H9 (cell line): ENCODE data around the gene TRPM2. TPM values are rescaled to one million over a fixed set of nuclear protein-coding genes. Genes with fewer than 3 reads are reported as not detected.

ENCODE experiments used
- DNase-seq: peaks from one replicate; pipeline ENCODE4 v3.0.0-alpha.2; 2017
- H2AFZ ChIP-seq: one replicate; pipeline ENCODE4 v1.6.1; 2013; ENCODE audit warnings: mild to moderate bottlenecking, low read length, control low read depth, moderate library complexity
- H2AK5ac ChIP-seq: 2 replicates; pipeline ENCODE4 v1.6.1; 2013; ENCODE audit warnings: low read length, control low read depth, mixed read lengths; ENCODE audit not compliant: insufficient read length
- H2BK120ac ChIP-seq: one replicate; pipeline ENCODE4 v1.6.1; 2013; ENCODE audit warnings: low read depth, mild to moderate bottlenecking, low read length, control low read depth, inconsistent platforms; ENCODE audit not compliant: poor library complexity, severe bottlenecking
- H2BK12ac ChIP-seq: 2 replicates; pipeline ENCODE4 v1.6.1; 2013; ENCODE audit warnings: low read length, control low read depth, mixed read lengths, low read depth; ENCODE audit not compliant: insufficient read length
- H2BK15ac ChIP-seq: 2 replicates; pipeline ENCODE4 v1.6.1; 2013; ENCODE audit warnings: low read depth, low read length, control low read depth
- H2BK20ac ChIP-seq: one replicate; pipeline ENCODE4 v1.6.1; 2013; ENCODE audit warnings: low read depth, mild to moderate bottlenecking, low read length, control low read depth, inconsistent platforms; ENCODE audit not compliant: poor library complexity, severe bottlenecking
- H2BK5ac ChIP-seq: 2 replicates; pipeline ENCODE4 v1.6.1; 2013; ENCODE audit warnings: low read length, control low read depth, mixed read lengths; ENCODE audit not compliant: insufficient read length
- H3K14ac ChIP-seq: 2 replicates; pipeline ENCODE4 v1.6.1; 2013; ENCODE audit warnings: low read length, control low read depth; ENCODE audit not compliant: insufficient read depth
- H3K18ac ChIP-seq: 2 replicates; pipeline ENCODE4 v1.6.1; 2013; ENCODE audit warnings: low read depth, mild to moderate bottlenecking, mixed read lengths, low read length, control low read depth; ENCODE audit not compliant: insufficient read length
- H3K23ac ChIP-seq: 2 replicates; pipeline ENCODE4 v1.6.1; 2013; ENCODE audit warnings: low read length, control low read depth, mixed read lengths, low read depth; ENCODE audit not compliant: insufficient read length
- H3K23me2 ChIP-seq: 2 replicates; pipeline ENCODE4 v1.6.1; 2013; ENCODE audit warnings: low read depth, mild to moderate bottlenecking, mixed read lengths, low read length, control low read depth; ENCODE audit not compliant: insufficient read length, poor library complexity, severe bottlenecking
- H3K27ac ChIP-seq: 2 replicates; pipeline ENCODE4 v1.5.1; 2013; ENCODE audit warnings: low read length, control low read depth, mixed read lengths, low read depth; ENCODE audit not compliant: insufficient read length
- H3K27me3 ChIP-seq: 2 replicates; pipeline ENCODE4 v1.6.1; 2013; ENCODE audit warnings: low read length, control low read depth, inconsistent platforms; ENCODE audit not compliant: insufficient read depth
- H3K4ac ChIP-seq: 2 replicates; pipeline ENCODE4 v1.6.1; 2013; ENCODE audit warnings: low read depth, mild to moderate bottlenecking, control low read depth, inconsistent platforms, low read length, moderate library complexity
- H3K4me1 ChIP-seq: 2 replicates; pipeline ENCODE4 v1.6.1; 2013; ENCODE audit warnings: low read length, control low read depth, inconsistent platforms; ENCODE audit not compliant: insufficient read depth
- H3K4me2 ChIP-seq: 2 replicates; pipeline ENCODE4 v1.6.1; 2013; ENCODE audit warnings: low read length, control low read depth, mixed read lengths; ENCODE audit not compliant: insufficient read length, insufficient read depth
- H3K56ac ChIP-seq: 2 replicates; pipeline ENCODE4 v1.6.1; 2013; ENCODE audit warnings: low read depth, mild to moderate bottlenecking, mixed read lengths, low read length, control low read depth; ENCODE audit not compliant: insufficient read length
- H3K79me1 ChIP-seq: 2 replicates; pipeline ENCODE4 v1.6.1; 2013; ENCODE audit warnings: low read depth, mild to moderate bottlenecking, moderate library complexity, low read length, control low read depth, inconsistent platforms; ENCODE audit not compliant: insufficient read depth, poor library complexity, severe bottlenecking
- H3K79me2 ChIP-seq: 2 replicates; pipeline ENCODE4 v1.6.1; 2013; ENCODE audit warnings: low read length, control low read depth, inconsistent platforms; ENCODE audit not compliant: insufficient read depth
- H3K9ac ChIP-seq: 2 replicates; pipeline ENCODE4 v1.6.1; 2013; ENCODE audit warnings: low read length, control low read depth, mixed read lengths; ENCODE audit not compliant: insufficient read length; ENCODE audit errors: extremely low read depth
- H3K9me3 ChIP-seq: one replicate; pipeline ENCODE4 v1.6.1; 2013; ENCODE audit warnings: low read depth, low read length, inconsistent platforms; ENCODE audit not compliant: control insufficient read depth
- H3T11ph ChIP-seq: one replicate; pipeline ENCODE4 v1.6.1; 2013; ENCODE audit warnings: mild to moderate bottlenecking, low read length, control low read depth, inconsistent platforms
- H4K20me1 ChIP-seq: one replicate; pipeline ENCODE4 v1.6.1; 2013; ENCODE audit not compliant: control insufficient read depth, insufficient read length, insufficient read depth
- H4K5ac ChIP-seq: 2 replicates; pipeline ENCODE4 v1.6.1; 2013; ENCODE audit warnings: low read depth, mild to moderate bottlenecking, mixed read lengths, low read length, control low read depth; ENCODE audit not compliant: insufficient read length
- H4K8ac ChIP-seq: replicated peaks from 2 replicates; pipeline ENCODE4 v1.6.1; 2013; ENCODE audit warnings: low read length, control low read depth, mixed read lengths, low read depth; ENCODE audit not compliant: insufficient read length
- H4K91ac ChIP-seq: 2 replicates; pipeline ENCODE4 v1.6.1; 2013; ENCODE audit warnings: low read depth, mild to moderate bottlenecking, moderate library complexity, mixed read lengths, low read length, control low read depth; ENCODE audit not compliant: insufficient read length
- H3K27ac Mint-ChIP-seq, 3 experiments: 2 replicates in 2 of 3; 3 replicates in 1 of 3; pipeline ENCODE4 v1.8.0; 2020 to 2021; ENCODE audit warnings: mixed read lengths in 3 of 3, mild to moderate bottlenecking in 1 of 3, moderate library complexity in 1 of 3
- H3K27me3 Mint-ChIP-seq: 2 replicates; pipeline ENCODE4 v1.8.0; 2021; ENCODE audit warnings: low read depth, mild to moderate bottlenecking, moderate library complexity, mixed read lengths
- H3K36me3 Mint-ChIP-seq, 3 experiments: 2 replicates in 2 of 3; 3 replicates in 1 of 3; pipeline ENCODE4 v1.8.0; 2020 to 2021; ENCODE audit warnings: low read depth in 3 of 3, mixed read lengths in 3 of 3; ENCODE audit not compliant: insufficient read depth in 1 of 3
- H3K4me1 Mint-ChIP-seq, 2 experiments: 2 replicates each; pipeline ENCODE4 v1.8.0; 2020; ENCODE audit warnings: mixed read lengths in 2 of 2
- H3K4me3 Mint-ChIP-seq, 2 experiments: 2 replicates in 1 of 2; 3 replicates in 1 of 2; pipeline ENCODE4 v1.8.0; 2020 to 2021; ENCODE audit warnings: mild to moderate bottlenecking in 2 of 2, mixed read lengths in 2 of 2, moderate library complexity in 1 of 2
- H3K9me3 Mint-ChIP-seq, 2 experiments: 2 replicates in 1 of 2; 3 replicates in 1 of 2; pipeline ENCODE4 v1.8.0; 2020; ENCODE audit warnings: mild to moderate bottlenecking in 2 of 2, mixed read lengths in 2 of 2, moderate library complexity in 1 of 2
- WGBS: extraction: QIAGEN DNeasy Blood & Tissue Kit; methylation state at CpG from one replicate; pipeline ENCODE4 v1.1.7; 2013; ENCODE audit warnings: missing lambda C conversion rate, low lambda C conversion rate, mixed read lengths; ENCODE audit not compliant: insufficient read length; ENCODE audit errors: extremely low coverage; 5-methylcytosine and 5-hydroxymethylcytosine counted together
- total RNA-seq: library from RNA; stranded (reverse); gene quantifications from 2 replicates; pipeline ENCODE4 v1.2.1, GENCODE V29; 2021
- TF ChIP-seq, protein P1 (sequence below): fragments of 200-600 bp; sonication (generic); conservative IDR thresholded peaks from 3 replicates; pipeline ENCODE4 v1.8.0; 2021; ENCODE audit warnings: antibody characterized with exemption, mild to moderate bottlenecking

Gene TRPM2
- total RNA-seq, 1 experiment from 2014 or later = 0.68 TPM

DNA sequence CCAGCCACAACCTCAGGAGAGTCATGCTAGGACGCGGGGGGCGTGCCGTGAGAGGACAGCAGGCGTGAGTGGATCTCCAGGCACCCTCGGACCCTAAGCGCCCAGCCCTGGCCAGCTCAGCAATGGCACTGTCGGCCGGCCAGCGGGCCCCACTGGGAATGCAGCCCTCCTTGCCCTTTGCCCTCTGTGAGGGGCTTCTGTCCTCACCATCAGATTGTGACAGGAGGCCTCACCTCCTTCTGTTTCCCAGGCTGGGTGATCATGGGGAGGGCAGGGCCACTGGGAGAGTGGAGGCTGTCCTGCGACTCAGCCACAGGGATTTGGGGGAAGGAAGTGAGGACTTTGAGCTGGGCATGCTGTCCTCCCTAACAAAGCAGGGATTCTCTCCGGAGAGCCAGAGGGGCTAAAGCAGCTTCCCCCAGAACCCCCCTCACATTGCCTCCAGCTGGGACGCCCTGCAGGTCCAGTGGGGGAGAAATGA is 95.3 kb downstream of the TRPM2 start:
- Mint-ChIP-seq H3K36me3 (no peaks in the 10 kb centered on the region), H3K27me3 (peaks cover 21% of the 10 kb centered on the region), H3K27ac (no peak overlapping the region), H3K4me3 (no peak overlapping the region), H3K9me3 (no peaks in the 10 kb centered on the region; a peak in 1 of 5 replicates), H3K4me1 (peaks cover 2 to 10% of the 10 kb centered on the region in 2 experiments; a peak in 1 of 4 replicates)
- H3K23me2 ChIP-seq = no peaks in the 10 kb centered on the region
- H2AK5ac ChIP-seq = no peak overlapping the region
- WGBS = no CpG with 5 or more reads among the region's 13 CpGs
- no peaks in the 10 kb centered on the region for H3K9me3 ChIP-seq
- no peak overlapping the region for H2BK120ac ChIP-seq
- H3K27ac ChIP-seq = no peak overlapping the region
- H4K8ac ChIP-seq = no peak overlapping the region
- H2BK15ac ChIP-seq = no peak overlapping the region
- no peak overlapping the region for H4K5ac ChIP-seq
- H3K18ac ChIP-seq = no peak overlapping the region
- no peak overlapping the region for H2BK12ac ChIP-seq
- H4K20me1 ChIP-seq = no peaks in the 10 kb centered on the region
- no peak overlapping the region for H2BK20ac ChIP-seq
- no peak overlapping the region for H4K91ac ChIP-seq
- H3K23ac ChIP-seq = no peak overlapping the region
- H3K56ac ChIP-seq = no peak overlapping the region
- H3K9ac ChIP-seq = no peak overlapping the region
- H3K79me2 ChIP-seq = no peaks in the 10 kb centered on the region
- H2BK5ac ChIP-seq = no peak overlapping the region
- H3K4me1 ChIP-seq = no peaks in the 10 kb centered on the region
- no peaks in the 10 kb centered on the region for H3K27me3 ChIP-seq
- DNase-seq = peak; percentile 24
- H3K79me1 ChIP-seq = no peaks in the 10 kb centered on the region
- no peak overlapping the region for H2AFZ ChIP-seq
- H3K4ac ChIP-seq = no peak overlapping the region
- H3K4me2 ChIP-seq = no peak overlapping the region
- no peak overlapping the region for H3T11ph ChIP-seq
- H3K14ac ChIP-seq = no peak overlapping the region; the same call in 1 of the 2 replicates
- TF ChIP-seq, protein P1, sequence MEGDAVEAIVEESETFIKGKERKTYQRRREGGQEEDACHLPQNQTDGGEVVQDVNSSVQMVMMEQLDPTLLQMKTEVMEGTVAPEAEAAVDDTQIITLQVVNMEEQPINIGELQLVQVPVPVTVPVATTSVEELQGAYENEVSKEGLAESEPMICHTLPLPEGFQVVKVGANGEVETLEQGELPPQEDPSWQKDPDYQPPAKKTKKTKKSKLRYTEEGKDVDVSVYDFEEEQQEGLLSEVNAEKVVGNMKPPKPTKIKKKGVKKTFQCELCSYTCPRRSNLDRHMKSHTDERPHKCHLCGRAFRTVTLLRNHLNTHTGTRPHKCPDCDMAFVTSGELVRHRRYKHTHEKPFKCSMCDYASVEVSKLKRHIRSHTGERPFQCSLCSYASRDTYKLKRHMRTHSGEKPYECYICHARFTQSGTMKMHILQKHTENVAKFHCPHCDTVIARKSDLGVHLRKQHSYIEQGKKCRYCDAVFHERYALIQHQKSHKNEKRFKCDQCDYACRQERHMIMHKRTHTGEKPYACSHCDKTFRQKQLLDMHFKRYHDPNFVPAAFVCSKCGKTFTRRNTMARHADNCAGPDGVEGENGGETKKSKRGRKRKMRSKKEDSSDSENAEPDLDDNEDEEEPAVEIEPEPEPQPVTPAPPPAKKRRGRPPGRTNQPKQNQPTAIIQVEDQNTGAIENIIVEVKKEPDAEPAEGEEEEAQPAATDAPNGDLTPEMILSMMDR = no peak
